Calu3 (cell line): ENCODE data around the gene ARGLU1. TPM values are rescaled to one million over a fixed set of nuclear protein-coding genes. Genes with fewer than 3 reads are reported as not detected.

Experiments
- BruUV-seq: library from RNA; stranded (reverse); fragments of 400-500 nt; replicated peaks from 2 replicates; lab custom pipeline; 2021; lab: Mats Ljungman, UMichigan
- CTCF ChIA-PET: fragments of 300-600 bp; sonication (Branson Sonifier 250); formaldehyde crosslinking; loops from one replicate; lab custom pipeline; 2022; ENCODE audit warnings: antibody characterized with exemption; lab: Charles Lee
- DNase-seq: peaks from one replicate; pipeline ENCODE4 v3.0.0; 2022
- H3K27ac Mint-ChIP-seq: one replicate; pipeline ENCODE4 v1.8.0; 2022; ENCODE audit warnings: mixed read lengths; ENCODE audit not compliant: unreplicated experiment
- H3K27me3 Mint-ChIP-seq: one replicate; pipeline ENCODE4 v1.8.0; 2022; ENCODE audit warnings: mixed read lengths; ENCODE audit not compliant: unreplicated experiment
- H3K36me3 Mint-ChIP-seq: one replicate; pipeline ENCODE4 v1.8.0; 2022; ENCODE audit warnings: mild to moderate bottlenecking, moderate library complexity, mixed read lengths; ENCODE audit not compliant: insufficient read depth, unreplicated experiment
- H3K4me1 Mint-ChIP-seq: one replicate; pipeline ENCODE4 v1.8.0; 2022; ENCODE audit warnings: mild to moderate bottlenecking, low read depth, mixed read lengths; ENCODE audit not compliant: unreplicated experiment
- H3K4me3 Mint-ChIP-seq: one replicate; pipeline ENCODE4 v1.8.0; 2022; ENCODE audit warnings: mild to moderate bottlenecking, low read depth, moderate library complexity, mixed read lengths; ENCODE audit not compliant: unreplicated experiment
- H3K9me3 Mint-ChIP-seq: one replicate; pipeline ENCODE4 v1.8.0; 2022; ENCODE audit warnings: low read depth, mixed read lengths; ENCODE audit not compliant: unreplicated experiment
- CTCF ChIP-seq: fragments of 200-600 bp; IDR thresholded peaks from one replicate; pipeline ENCODE4 v1.8.0; 2022; ENCODE audit warnings: antibody characterized with exemption; ENCODE audit not compliant: unreplicated experiment
- intact Hi-C: fragments of 100-400 bp; cut with micrococcal nuclease; formaldehyde crosslinking; loops from one replicate; pipeline ENCODE4 v1.10.0; 2022; ENCODE audit not compliant: unreplicated experiment
- total RNA-seq: library from RNA; stranded (reverse); gene quantifications from 2 replicates; pipeline ENCODE4 v1.2.3, GENCODE V29; 2022

ARGLU1 gene
- total RNA-seq, 1 experiment from 2014 or later: 28.8 TPM

- Mint-ChIP-seq H3K27me3 (no peaks in the 10 kb centered on the region), H3K4me3 (no peak overlapping the region), H3K27ac (no peak overlapping the region), H3K36me3 (peaks cover 4% of the 10 kb centered on the region), H3K4me1 (no peaks in the 10 kb centered on the region), H3K9me3 (no peaks in the 10 kb centered on the region)
- CTCF ChIA-PET: no interaction called here
- TF ChIP-seq CTCF: no peak
- DNase-seq: no peak
- BruUV-seq: no TSS peak
- intact Hi-C loops: no loop called here
Measured at GRCh38 chr13:106494506-106494905, 73.4 kb downstream of the ARGLU1 start.

GRCh38 chr13:106493533-106494220 is 74.3 kb downstream of the ARGLU1 start:
- Mint-ChIP-seq H3K36me3 (peaks cover 4% of the 10 kb centered on the region), H3K9me3 (no peaks in the 10 kb centered on the region), H3K4me1 (no peaks in the 10 kb centered on the region), H3K27ac (no peak overlapping the region), H3K4me3 (no peak overlapping the region), H3K27me3 (no peaks in the 10 kb centered on the region)
- CTCF ChIA-PET: no interaction called here
- BruUV-seq: no TSS peak
- intact Hi-C loops: no loop called here
- TF ChIP-seq CTCF: no peak
- no peak for DNase-seq

DNA sequence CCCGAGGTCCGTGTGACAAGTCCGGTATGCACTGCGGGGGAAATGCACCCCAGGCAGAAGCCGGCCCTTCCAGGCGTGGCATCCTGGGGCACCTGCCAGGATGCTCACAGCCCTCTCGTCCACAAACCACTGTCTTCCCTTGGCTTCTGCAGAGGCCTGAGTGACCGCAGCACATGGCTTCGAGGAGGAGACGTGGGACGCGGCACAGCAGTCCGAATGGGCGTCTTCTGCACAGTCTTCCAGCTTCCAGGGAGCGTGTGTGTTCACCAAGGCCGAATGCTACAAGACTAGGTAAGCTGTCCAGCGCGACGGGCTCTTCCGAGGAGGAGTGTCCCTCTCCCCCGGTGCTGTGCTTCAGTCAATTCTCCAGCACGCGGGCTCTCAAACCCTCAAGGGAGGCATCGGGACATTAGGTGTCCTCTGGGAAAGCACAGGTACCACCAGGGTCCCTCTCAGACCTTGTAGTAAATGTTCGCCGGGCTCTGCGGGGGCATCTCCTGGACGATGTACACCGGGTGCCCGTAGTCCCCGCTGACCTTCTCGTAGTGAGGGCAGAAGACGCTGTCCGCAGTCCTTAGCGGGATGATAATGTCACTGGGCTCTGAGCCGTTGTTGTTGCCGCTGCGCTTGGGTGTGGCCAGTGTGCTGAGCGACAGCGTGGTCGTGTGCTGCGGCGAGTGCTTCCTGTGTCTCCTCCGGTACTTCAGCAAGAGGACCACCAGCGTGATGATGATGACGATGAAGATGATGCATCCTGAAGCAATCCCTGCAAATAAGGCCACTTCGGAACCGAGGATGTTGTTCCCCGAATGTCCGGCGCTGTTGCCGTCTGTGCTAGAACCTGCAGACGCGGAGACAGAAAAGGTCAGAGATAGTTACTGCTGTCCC is 75.1 kb downstream of the ARGLU1 start:
- CTCF ChIA-PET: no interaction called here
- H3K9me3 Mint-ChIP-seq: no peaks in the 10 kb centered on the region
- no TSS peak for BruUV-seq
- no peak for TF ChIP-seq CTCF
- no peak overlapping the region for H3K4me3 Mint-ChIP-seq
- intact Hi-C loops: no loop called here
- no peak overlapping the region for H3K27ac Mint-ChIP-seq
- H3K4me1 Mint-ChIP-seq: no peaks in the 10 kb centered on the region
- no peak for DNase-seq
- H3K27me3 Mint-ChIP-seq: no peaks in the 10 kb centered on the region
- H3K36me3 Mint-ChIP-seq: peaks cover 4% of the 10 kb centered on the region

- no peaks in the 10 kb centered on the region for H3K27me3 Mint-ChIP-seq
- intact Hi-C loops: no loop called here
- no peak for DNase-seq
- no peak for TF ChIP-seq CTCF
- no peak overlapping the region for H3K27ac Mint-ChIP-seq
- H3K9me3 Mint-ChIP-seq: no peaks in the 10 kb centered on the region
- no peak overlapping the region for H3K4me3 Mint-ChIP-seq
- peaks cover 4% of the 10 kb centered on the region for H3K36me3 Mint-ChIP-seq
- CTCF ChIA-PET: no interaction called here
- H3K4me1 Mint-ChIP-seq: no peaks in the 10 kb centered on the region
- BruUV-seq: no TSS peak
Measured at GRCh38 chr13:106491928-106492587, 75.9 kb downstream of the ARGLU1 start.

Other genes starting within 250 kb of the ARGLU1 start
- gene EFNB2, start 32.5 kb downstream of the ARGLU1 start, total RNA-seq: 14.3 and 16.9 TPM in 2 replicates